ENCODE results near the gene RHOB.

RHOB gene

GRCh38 chr2:20436716-20437470 is 10.0 kb upstream of the RHOB start:
- FAIRE-seq = no peak
- no peak for DNase-seq (ENCODE audit: insufficient read length, low spot score)

GRCh38 chr2:20438334-20439192 is 8.3 kb upstream of the RHOB start:
- DNase-seq (ENCODE audit: insufficient read length, low spot score) (no peak), FAIRE-seq (no peak)

- no peak for FAIRE-seq
- no peak for DNase-seq (ENCODE audit: insufficient read length, low spot score)
Measured at GRCh38 chr2:20439193-20439475, 7.7 kb upstream of the RHOB start.

GRCh38 chr2:20439503-20439902 is 7.4 kb upstream of the RHOB start:
- no peak for DNase-seq (ENCODE audit: insufficient read length, low spot score)

GRCh38 chr2:20440001-20440560 is 6.8 kb upstream of the RHOB start:
- DNase-seq (ENCODE audit: insufficient read length, low spot score) (no peak), FAIRE-seq (no peak)

More at GRCh38 chr2:20439503-20439902, 7.4 kb upstream of the RHOB start:
- no peak for FAIRE-seq

- no peak for DNase-seq (ENCODE audit: insufficient read length, low spot score)
- FAIRE-seq = no peak
Measured at GRCh38 chr2:20443276-20443920, 3.5 kb upstream of the RHOB start.

- DNase-seq (ENCODE audit: insufficient read length, low spot score) (no peak), FAIRE-seq (no peak)
Measured at GRCh38 chr2:20444101-20444992, 2.5 kb upstream of the RHOB start.

- no peak for DNase-seq (ENCODE audit: insufficient read length, low spot score)
- no peak for FAIRE-seq
Measured at GRCh38 chr2:20444993-20445910, 1.6 kb upstream of the RHOB start.

GRCh38 chr2:20446255-20446916 is 488 bp upstream of the RHOB start:
- FAIRE-seq (no peak), DNase-seq (ENCODE audit: insufficient read length, low spot score) (no peak)

GRCh38 chr2:20447437-20448245 is 767 bp downstream of the RHOB start:
- FAIRE-seq (no peak), DNase-seq (ENCODE audit: insufficient read length, low spot score) (no peak)

GRCh38 chr2:20448246-20448976 is 1.5 kb downstream of the RHOB start:
- DNase-seq (ENCODE audit: insufficient read length, low spot score) = no peak
- FAIRE-seq = no peak

GRCh38 chr2:20448977-20449306 is 2.1 kb downstream of the RHOB start:
- DNase-seq (ENCODE audit: insufficient read length, low spot score) = no peak
- FAIRE-seq = no peak

- no peak for FAIRE-seq
- no peak for DNase-seq (ENCODE audit: insufficient read length, low spot score)
Measured at GRCh38 chr2:20449501-20450200, 2.8 kb downstream of the RHOB start.

GRCh38 chr2:20450201-20450999 is 3.5 kb downstream of the RHOB start:
- FAIRE-seq = no peak
- no peak for DNase-seq (ENCODE audit: insufficient read length, low spot score)

GRCh38 chr2:20451000-20451290 is 4.1 kb downstream of the RHOB start:
- FAIRE-seq = no peak

GRCh38 chr2:20451341-20451740 is 4.5 kb downstream of the RHOB start:
- FAIRE-seq (no peak), DNase-seq (ENCODE audit: insufficient read length, low spot score) (no peak)

More at GRCh38 chr2:20451000-20451290, 4.1 kb downstream of the RHOB start:
- no peak for DNase-seq (ENCODE audit: insufficient read length, low spot score)

Data from GM19239 (cell line).